GM21515 (cell line): Measurements from ENCODE around the gene COIL.

Experiments used
- ATAC-seq: cut with Tn5 transposase; IDR thresholded peaks from one replicate; pipeline ENCODE4 v1.9.1; 2021; ENCODE audit not compliant: unreplicated experiment

Gene COIL

DNA sequence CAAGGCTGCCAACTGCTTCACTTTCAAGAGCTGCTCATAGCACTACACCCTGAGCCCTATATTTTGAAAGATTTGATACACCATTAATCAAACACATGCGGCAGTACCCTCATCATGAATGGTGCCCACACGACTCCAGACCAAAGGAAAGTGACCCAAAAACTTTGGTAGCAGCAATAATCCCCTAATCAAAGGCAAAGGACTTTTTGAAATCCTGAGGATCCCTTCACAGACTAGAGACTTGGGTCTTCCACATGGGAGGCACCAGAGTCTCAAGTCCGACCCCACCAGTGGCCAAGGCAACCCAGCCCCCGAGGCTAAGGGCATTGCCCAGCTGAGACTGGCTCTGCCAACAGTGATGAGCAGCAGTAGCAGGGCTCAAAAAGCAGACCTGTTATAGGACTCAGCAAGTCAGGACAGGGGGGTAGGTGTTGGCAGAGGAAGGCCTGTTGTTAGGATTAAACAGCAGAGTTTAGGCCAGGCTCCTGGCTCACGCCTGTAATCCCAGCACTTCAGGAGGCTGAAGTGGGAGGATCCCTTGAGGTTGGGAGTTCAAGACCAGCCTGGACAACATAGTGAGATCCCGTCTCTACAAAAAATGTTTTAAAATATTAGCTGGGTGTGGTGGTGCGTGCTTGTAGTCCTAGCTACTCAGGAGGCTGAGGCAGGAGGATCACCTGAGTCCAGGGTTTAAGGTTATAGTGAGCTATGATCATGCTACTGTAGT lies 50.2 kb downstream of the COIL start:
- no peak for ATAC-seq

DNA sequence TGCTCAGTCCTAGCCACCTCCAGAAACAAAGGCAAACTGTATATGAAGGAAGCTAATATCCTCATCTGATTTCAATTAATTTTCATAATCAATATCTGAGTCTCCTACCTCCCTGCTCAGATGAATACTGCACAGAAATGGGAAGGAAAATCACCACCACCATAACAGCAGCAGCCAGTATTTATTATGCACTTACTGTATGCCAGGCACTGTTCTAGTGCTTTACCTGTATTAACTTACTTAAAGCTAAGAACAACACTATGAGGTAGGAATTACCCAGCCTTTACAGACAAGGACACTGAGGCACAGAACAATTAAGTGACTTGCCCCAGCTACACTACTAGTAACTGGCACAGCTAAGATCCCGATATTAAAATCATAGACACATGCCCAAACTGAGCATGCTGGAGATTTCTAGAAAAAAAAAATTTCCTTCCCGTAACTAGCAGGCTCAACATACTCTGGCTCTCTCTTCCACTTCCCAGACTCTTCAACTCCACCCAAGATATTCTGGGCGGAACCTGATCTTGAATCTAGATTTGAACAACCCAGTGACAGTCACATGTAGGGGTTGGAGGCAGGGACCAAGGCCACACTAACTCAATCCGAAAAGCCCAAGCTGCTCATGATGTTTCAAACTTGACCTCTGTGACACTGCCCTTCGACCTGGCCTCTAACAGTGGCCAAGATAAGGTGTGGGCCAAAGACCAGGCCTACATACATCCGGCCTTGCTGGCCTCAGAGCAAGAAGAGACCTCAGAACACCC lies 50.9 kb downstream of the COIL start:
- no peak for ATAC-seq

DNA sequence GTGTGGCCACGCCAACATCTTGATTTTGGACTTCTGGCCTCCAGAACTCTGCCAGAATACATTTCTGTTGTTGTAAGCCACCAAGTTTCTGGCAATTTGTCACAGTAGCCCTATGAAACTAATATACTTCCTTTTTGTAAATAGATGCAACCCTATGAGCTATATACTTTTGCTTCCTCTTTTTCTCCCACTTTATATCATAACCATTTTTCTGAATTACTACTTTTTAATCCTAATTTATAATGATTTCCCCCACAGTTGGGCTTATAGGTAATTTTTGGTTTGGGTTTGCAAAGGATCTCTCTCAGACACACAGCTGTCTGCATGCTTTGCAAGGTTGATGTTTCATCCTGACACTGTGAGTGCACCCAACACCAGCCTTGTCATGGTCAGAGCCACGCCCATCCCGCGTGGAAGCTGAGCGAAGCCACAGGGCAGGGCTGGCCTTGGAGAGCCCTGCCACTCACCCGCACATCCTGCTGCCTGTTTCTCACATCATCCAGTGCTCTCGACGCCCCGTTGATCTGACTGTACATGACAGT lies 52.8 kb downstream of the COIL start:
- ATAC-seq = peak; percentile 82

DNA sequence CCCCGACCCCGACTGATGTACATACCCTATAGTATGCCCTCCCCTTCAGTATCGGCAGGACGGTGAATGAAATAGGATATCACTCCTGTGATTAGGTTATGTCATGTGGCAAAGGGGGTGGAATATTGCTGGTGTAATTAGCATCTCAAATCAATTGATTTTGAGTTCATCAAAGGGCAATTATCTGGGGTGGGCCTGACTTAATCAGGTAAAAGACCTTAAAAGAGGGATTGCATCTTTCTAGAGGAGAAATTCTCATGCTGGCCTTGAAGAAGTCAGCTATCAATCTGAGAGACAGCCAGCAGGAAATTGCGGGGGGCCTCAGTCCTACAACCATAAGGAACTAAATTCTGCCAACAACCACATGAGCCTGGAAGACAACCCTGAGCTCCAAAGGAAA lies 57.3 kb downstream of the COIL start:
- no peak for ATAC-seq

DNA sequence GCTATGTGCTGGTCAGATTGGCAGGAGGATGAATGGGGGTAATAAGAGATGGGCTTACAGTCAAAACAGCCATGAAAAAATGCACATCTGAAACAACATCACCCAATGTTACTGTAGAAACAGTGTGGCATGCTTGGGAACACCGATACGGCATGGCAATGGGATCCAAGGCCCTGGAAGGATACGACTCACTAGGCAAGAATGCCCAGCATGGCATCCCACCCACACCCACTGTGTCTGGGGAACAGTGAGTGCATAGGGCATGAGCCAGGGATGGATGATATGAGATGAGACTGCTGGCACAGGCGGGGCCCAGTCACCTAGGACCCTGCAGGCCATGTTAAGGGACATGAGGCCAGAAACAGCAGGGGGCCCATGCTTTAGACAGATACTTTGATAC lies 58.5 kb downstream of the COIL start:
- no peak for ATAC-seq

DNA sequence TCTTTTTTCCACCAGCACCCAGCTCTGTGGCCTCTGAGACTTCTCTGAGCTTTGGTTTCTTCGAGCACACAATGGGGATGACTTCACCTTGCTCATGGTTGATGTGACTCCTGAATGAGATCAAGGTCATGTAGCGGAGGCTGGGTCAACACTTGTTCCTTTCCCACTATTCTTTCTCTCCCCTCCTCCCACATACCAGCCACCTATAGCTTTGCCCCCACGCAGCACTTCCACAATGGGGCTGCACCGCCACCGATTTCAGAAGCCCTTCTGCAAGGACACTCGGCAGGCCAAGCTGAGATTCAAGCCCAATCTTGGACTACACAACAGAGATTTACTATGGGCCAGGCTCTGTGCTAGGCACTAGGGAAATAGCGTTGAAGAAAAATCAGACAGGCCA lies 61.4 kb downstream of the COIL start:
- no peak for ATAC-seq

DNA sequence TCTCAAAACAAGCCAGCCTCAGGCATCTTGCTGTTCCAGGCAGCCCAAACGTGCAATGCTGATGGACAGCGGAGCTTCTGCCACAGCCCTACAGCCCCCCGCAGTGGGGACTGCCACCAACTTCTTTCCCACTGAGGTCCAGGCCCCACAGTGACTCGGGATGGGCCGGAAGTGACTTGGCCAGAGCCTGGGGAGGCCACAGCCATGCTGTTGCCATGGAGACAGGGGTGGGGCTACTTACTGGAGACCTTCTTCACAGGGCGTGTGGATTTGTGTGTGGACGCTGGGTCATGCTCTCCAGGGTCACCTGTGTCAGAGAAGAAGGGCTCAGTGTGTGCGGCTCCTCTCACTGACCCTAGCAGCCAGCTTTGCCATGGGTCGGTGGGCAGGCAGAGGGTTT lies 62.0 kb downstream of the COIL start:
- ATAC-seq = no peak

DNA sequence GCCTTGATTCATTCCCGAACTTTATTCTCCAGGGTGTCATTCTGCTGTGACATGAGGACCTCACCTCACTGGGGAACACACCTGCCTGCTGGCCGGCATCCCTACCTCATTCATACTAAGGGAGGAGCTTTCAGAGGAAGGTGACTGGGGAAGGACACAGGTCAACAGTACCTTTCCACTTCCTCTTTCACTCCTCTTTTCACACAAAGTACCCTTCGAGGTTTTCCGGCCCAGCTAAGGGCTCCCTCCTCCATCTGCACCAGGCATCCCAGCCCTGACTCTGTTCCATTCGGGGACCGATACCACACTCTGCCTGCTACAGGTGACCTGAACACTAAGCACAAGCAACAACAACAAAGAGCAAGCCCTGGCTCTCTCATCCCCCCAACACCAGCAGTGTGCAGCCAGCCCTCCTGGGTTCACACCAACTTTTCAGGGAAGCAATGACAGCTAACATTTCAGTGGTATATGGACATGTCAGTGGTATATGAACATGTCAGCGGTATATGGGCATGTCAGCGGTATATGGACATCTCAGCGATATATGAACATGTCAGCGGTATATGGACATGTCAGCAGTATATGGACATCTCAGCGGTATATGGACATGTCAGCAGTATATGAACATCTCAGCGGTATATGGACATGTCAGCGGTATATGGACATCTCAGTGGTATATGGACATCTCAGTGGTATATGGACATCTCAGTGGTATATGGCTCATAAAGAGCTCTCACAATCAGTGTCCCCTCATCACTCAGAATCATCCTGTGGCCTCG lies 63.0 kb downstream of the COIL start:
- ATAC-seq = peak; percentile 49

DNA sequence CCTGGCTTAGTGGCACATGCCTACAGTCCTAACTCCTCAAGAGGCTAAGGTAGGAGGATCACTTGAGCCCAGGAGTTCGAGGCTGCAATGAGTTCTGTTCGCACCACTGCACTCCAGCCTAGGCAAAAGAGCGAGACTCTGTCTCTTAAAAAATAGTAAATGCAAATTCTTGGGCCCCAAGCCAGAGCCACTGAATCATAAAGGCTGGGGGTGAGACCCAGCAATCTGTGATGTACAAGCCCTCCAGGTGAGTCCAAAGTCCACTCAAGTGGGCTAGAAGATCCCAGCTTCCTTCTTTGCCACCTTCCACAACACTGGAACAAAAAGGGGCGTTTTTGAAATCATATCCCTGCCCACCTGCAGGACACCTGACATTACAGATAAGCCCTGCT lies 63.9 kb downstream of the COIL start:
- no peak for ATAC-seq

DNA sequence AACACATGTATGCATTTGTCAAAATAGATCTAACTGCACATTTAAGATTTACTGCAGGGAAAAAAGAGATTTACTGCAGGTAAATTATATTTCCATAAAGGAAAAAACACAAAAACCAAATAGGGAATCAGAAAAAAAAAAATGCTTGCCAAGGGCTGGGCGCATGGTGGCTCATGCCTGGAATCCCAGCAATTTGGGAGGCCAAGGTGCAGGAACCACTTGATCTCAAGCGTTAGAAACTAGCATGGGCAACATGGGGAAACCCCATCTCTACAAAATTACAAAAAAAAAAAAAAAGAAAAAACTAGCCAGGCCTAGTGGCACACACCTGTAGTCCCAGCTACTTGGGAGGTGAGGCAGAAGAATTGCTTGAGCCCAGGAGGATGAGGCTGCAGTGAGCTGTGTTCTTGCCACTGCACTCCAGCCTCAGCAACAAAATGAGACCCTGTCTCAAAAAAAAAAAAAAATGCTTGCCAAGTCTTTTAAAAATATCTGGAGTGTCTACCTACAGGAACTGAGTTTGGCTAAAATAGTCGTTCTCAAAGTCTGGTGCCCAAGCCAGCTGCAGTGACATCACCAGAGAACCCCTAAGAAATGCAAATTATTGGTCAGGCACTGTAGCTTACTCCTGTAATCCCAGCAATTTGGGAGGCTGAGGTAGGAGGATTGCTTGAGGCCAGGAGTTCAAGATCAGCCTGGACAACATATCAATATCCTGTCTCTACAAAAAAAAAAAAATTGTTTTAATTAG lies 64.5 kb downstream of the COIL start:
- ATAC-seq = no peak

DNA sequence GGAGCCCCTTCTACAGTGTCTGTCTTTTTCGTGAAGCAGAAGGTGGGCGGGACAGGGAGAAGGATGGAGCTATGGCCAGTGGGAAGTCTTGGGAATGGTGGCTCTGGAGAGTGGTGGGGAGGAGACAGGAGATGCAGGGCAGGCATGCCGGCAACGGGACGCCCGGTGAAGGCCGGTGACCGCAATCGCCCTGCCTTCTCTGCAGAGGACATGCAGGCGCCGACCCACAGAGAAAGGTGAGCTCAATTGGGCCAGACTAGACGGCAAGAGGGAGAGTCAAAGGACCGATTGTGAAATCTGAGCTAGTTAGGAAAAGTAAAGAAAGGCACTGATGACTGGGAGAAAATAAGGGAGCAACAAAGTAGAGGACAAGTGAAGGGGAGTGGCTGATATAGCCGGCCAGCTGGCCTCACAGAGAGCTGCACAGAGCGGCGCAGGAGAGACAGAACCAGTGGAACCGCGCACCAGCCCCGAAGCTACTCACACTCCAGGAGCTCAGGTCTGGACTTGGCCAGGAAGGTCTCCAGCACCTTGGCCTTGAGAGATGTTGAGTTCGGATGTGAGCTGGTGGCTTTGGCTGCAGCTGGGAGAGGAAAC lies 65.9 kb downstream of the COIL start:
- ATAC-seq = no peak

DNA sequence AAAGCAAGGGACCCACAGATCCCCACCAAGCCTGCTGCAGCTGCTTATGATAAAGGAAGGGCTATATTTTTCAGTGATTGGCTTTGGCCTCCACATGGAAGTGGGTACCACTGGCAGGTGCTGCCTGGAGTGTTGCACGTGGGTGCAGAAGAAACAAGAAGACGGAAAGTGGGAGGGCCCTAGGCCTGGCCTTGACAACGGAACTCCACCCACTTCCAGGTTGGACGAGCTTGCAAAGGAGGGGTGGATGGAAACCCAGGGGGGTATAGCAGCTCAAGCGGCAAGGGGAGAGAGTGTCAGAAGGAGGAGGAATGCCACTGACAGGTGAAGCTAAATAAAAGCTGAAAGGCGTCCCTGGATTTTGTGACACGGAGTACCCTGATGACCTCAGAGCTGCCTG lies 67.3 kb downstream of the COIL start:
- ATAC-seq = no peak

DNA sequence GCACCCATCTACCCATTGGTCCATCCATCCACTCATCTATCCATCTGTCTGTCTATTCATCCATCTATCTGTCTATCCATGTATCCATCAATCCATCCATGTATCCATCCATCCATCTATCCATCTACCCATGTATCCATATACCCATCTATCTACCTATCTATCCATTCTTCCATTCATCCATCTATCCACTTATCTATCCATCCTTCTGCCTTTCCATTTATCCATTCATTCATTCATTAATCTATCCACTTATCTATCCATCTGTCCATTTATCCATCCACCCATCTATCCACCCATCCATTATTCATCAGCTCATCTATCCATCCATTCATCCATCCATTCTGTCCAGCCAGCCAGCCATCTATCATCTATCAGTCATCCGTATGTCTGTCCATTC lies 68.5 kb downstream of the COIL start:
- no peak for ATAC-seq

DNA sequence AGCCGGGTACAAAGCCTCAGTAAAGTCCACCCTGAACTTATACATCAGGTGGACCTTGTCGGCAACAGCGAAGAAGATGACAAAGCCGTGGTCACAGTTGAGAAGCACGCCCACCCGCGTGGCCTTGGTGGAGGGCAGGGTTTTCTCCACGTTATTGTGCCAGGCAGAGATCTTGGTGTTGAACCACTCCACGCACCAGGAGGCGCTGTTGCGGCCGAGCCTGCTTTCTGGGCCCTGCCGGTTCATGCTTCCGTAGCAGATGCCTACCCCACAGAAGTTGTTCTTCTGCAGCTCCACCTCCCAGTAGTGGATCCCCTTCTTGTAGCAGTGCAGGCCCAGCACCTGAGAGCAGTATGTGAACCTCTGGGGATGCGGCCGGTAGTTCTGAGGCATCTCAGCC lies 69.1 kb downstream of the COIL start:
- no peak for ATAC-seq

DNA sequence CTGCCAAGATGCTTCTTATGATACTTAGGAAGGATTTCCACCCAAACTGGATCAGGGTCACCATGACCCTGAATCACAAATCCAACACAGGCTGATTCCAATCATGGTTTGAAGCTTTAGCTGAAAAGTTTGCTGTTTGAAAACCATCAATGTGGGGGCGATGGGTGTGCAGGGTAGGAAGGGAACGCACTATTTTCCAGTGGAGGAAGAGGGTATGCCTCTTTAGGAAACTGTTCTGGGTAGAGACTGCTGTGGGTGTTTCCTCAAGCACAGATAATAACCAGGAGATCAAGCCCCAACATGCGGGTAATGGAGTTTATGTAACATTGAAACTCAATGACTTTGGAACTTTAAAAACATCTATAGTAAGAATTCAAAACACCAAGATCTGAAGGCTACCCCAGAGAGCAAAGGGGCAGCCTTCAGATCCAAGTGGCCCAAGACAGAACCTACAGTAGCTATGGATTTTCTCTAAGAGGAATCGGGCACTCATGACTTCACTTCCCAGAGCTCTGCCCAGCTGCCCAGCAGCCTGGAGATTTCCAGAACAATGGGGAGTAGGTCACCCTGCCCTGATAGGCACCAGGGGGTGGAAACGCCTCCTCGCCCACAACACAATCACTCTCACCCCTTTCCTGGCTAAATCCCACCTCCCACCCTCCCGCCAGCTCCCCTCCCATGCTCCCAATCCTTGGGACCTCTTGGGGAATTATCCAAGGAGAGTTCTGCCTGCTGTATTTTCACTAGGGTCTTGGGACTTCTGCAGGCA lies 69.8 kb downstream of the COIL start:
- no peak for ATAC-seq

DNA sequence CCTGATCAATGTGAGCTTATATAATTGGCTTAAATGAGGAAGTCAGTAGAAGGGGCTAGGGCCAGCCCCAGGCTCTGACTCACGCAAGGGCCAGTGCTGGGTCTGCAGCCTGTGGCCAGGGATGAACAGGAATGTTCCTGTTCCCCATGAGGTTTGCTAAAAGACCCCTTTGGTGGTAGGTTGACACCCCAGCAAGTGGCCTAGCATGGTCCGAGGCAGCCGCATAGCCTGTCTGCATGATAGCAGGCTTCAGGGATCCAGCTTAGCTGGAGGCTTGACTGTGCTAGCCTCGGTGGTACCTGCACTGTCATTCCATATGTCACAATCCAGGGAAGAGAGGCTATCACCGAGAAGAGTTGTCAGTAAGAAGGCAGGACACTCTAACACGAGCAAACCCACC lies 70.5 kb downstream of the COIL start:
- no peak for ATAC-seq
